Measurements from ENCODE around the gene CIB4.

- TF ChIP-seq EZH2 (IDR thresholded peaks at IDR 0.05; ENCODE audit: insufficient read depth, poor library complexity, severe bottlenecking) (no peak), EZH2phosphoT487 (IDR thresholded peaks at IDR 0.05; ENCODE audit: insufficient read depth, low read depth) (no peak)
These were observed 29.8 kb upstream of the CIB4 start for GRCh38 chr2:26670931-26671460.

Data from GM23248 (cell line).